Cerebellar cortex (tissue), 1 donor: ENCODE measurements around the gene PSG11.
A peak's percentile ranks its signal among the peaks of the same experiment; 100 is the strongest.
"Not testable (repeated sequence)": the region's sequence is repeated elsewhere in the genome, so short reads cannot be mapped to it uniquely, and the experiment has no call there.

ENCODE experiments used
- DNase-seq: peaks from one replicate; pipeline ENCODE4 v3.0.0-alpha.2; 2015; ENCODE audit warnings: low spot score

PSG11 gene

GRCh38 chr19:43026369-43026768, at the start of gene PSG11:
Gene PSG11, minus strand, starts transcription at chr19:43026469. Its CDS starts 97 bp downstream, at chr19:43026372.
- not testable (repeated sequence) for DNase-seq

GRCh38 chr19:43062418-43062817, 36.1 kb upstream of the PSG11 start:
- not testable (repeated sequence) for DNase-seq

GRCh38 chr19:43061326-43061725, 35.1 kb upstream of the PSG11 start:
- peak; percentile 68 for DNase-seq

GRCh38 chr19:43060254-43060653, 34.0 kb upstream of the PSG11 start:
- DNase-seq = not testable (repeated sequence)

GRCh38 chr19:43059482-43059881, 33.2 kb upstream of the PSG11 start:
- DNase-seq = not testable (repeated sequence)

GRCh38 chr19:43058440-43058839, 32.2 kb upstream of the PSG11 start:
- not testable (repeated sequence) for DNase-seq

GRCh38 chr19:43047966-43048365, 21.7 kb upstream of the PSG11 start:
- not testable (repeated sequence) for DNase-seq

- DNase-seq = not testable (repeated sequence)
Observed at GRCh38 chr19:43046578-43046977, 20.3 kb upstream of the PSG11 start.

- DNase-seq = peak; percentile 72
Observed at GRCh38 chr19:43043492-43044180, 17.4 kb upstream of the PSG11 start.

- peak; percentile 64 for DNase-seq
Observed at GRCh38 chr19:43031645-43032044, 5.4 kb upstream of the PSG11 start.

- peak; percentile 82 for DNase-seq
Observed at GRCh38 chr19:43028866-43029265, 2.6 kb upstream of the PSG11 start.

- peak; percentile 56 for DNase-seq
Observed at GRCh38 chr19:43027985-43028384, 1.7 kb upstream of the PSG11 start.

GRCh38 chr19:43027061-43027460, 792 bp upstream of the PSG11 start:
- not testable (repeated sequence) for DNase-seq

- DNase-seq = not testable (repeated sequence)
Observed at GRCh38 chr19:43022098-43022497, 4.2 kb downstream of the PSG11 start.

GRCh38 chr19:43021629-43022028, 4.6 kb downstream of the PSG11 start:
- DNase-seq = peak; percentile 91

GRCh38 chr19:43019588-43019987, 6.7 kb downstream of the PSG11 start:
- peak; percentile 53 for DNase-seq

- DNase-seq = peak; percentile 46
Observed at GRCh38 chr19:43005841-43006240, 20.4 kb downstream of the PSG11 start.

- peak; percentile 77 for DNase-seq
Observed at GRCh38 chr19:43004846-43005245, 21.4 kb downstream of the PSG11 start.

- DNase-seq = not testable (repeated sequence)
Observed at GRCh38 chr19:43003634-43004033, 22.6 kb downstream of the PSG11 start.

- DNase-seq = peak; percentile 53
Observed at GRCh38 chr19:43002948-43003347, 23.3 kb downstream of the PSG11 start.

- DNase-seq = not testable (repeated sequence)
Observed at GRCh38 chr19:42996161-42996560, 30.1 kb downstream of the PSG11 start.

GRCh38 chr19:42992029-42992604, 34.2 kb downstream of the PSG11 start:
- DNase-seq = not testable (repeated sequence)

- DNase-seq = no peak
Observed at GRCh38 chr19:42989851-42990250, 36.4 kb downstream of the PSG11 start.

GRCh38 chr19:42989186-42989585, 37.1 kb downstream of the PSG11 start:
- DNase-seq = not testable (repeated sequence)
